Skeletal muscle satellite cell (primary cell): ENCODE results near the gene LIPA.
"Not testable (repeated sequence)": the region's sequence is repeated elsewhere in the genome, so short reads cannot be mapped to it uniquely, and the experiment has no call there.

Experiments used
- H3K27me3 ChIP-seq: 2 replicates; pipeline ENCODE4 v1.7.0; 2013; ENCODE audit warnings: low read length; ENCODE audit not compliant: control insufficient read depth, insufficient read depth
- H3K36me3 ChIP-seq: 2 replicates; pipeline ENCODE4 v1.7.0; 2013; ENCODE audit warnings: mild to moderate bottlenecking, control low read depth, low read length; ENCODE audit not compliant: insufficient read depth
- H3K4me1 ChIP-seq: 2 replicates; pipeline ENCODE4 v1.7.0; 2013; ENCODE audit warnings: low read length; ENCODE audit not compliant: control insufficient read depth, insufficient read depth
- H3K4me2 ChIP-seq: 2 replicates; pipeline ENCODE4 v1.7.0; 2013; ENCODE audit warnings: mild to moderate bottlenecking, low read length
- H3K4me3 ChIP-seq: 2 replicates; pipeline ENCODE4 v1.7.0; 2013; ENCODE audit warnings: low read length
- H3K9ac ChIP-seq: 2 replicates; pipeline ENCODE4 v1.7.0; 2013; ENCODE audit warnings: mild to moderate bottlenecking, low read depth, low read length, moderate library complexity
- H3K9me3 ChIP-seq: replicated peaks from 2 replicates; pipeline ENCODE4 v1.7.0; 2013; ENCODE audit warnings: mild to moderate bottlenecking, control low read depth, low read length

LIPA gene

GRCh38 chr10:89204621-89205185 is 46.9 kb downstream of the LIPA start:
- Histone ChIP-seq H3K4me1 (peaks cover 14% of the 10 kb centered on the region), H3K4me2 (no peak overlapping the region), H3K36me3 (no peaks in the 10 kb centered on the region), H3K27me3 (peaks cover 60% of the 10 kb centered on the region), H3K9me3 (no peaks in the 10 kb centered on the region), H3K9ac (no peak overlapping the region), H3K4me3 (no peak overlapping the region)

- Histone ChIP-seq H3K4me2 (no peak overlapping the region), H3K36me3 (no peaks in the 10 kb centered on the region), H3K27me3 (peaks cover 54% of the 10 kb centered on the region), H3K4me3 (no peak overlapping the region), H3K4me1 (peaks cover 13% of the 10 kb centered on the region), H3K9me3 (no peaks in the 10 kb centered on the region), H3K9ac (no peak overlapping the region)
Measured at GRCh38 chr10:89203237-89203636, 48.3 kb downstream of the LIPA start.

- H3K4me2 ChIP-seq: no peak overlapping the region
- H3K36me3 ChIP-seq: no peaks in the 10 kb centered on the region
- no peaks in the 10 kb centered on the region for H3K9me3 ChIP-seq
- peaks cover 7% of the 10 kb centered on the region for H3K4me1 ChIP-seq
- H3K4me3 ChIP-seq: no peak overlapping the region
- H3K9ac ChIP-seq: no peak overlapping the region
- peaks cover 50% of the 10 kb centered on the region for H3K27me3 ChIP-seq
Measured at GRCh38 chr10:89202033-89202425, 49.5 kb downstream of the LIPA start.

GRCh38 chr10:89201345-89202032 is 50.1 kb downstream of the LIPA start:
- Histone ChIP-seq H3K27me3 (peaks cover 44% of the 10 kb centered on the region), H3K9ac (no peak overlapping the region), H3K9me3 (no peaks in the 10 kb centered on the region), H3K36me3 (no peaks in the 10 kb centered on the region), H3K4me2 (no peak overlapping the region), H3K4me3 (no peak overlapping the region), H3K4me1 (peaks cover 2% of the 10 kb centered on the region)

DNA sequence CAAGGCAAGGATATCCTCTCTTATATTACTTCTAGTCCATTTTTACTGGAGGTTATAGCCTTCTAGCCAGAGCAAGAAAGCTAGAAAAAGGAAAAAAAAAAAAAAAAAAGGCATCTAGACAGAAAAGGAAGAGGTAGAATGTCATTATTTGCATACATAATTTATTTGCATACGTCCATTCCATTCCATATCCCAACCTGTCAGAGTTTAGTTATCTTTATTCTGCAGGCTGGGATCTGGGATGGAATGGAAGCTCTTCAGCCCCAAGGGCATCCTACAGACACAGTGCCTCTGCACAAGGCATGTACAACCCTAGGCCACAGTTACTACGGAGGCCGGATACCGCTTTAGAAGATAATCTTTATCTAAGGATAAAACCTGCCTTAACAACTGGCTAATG is 54.1 kb downstream of the LIPA start:
- Histone ChIP-seq H3K4me3 (no peak overlapping the region), H3K4me2 (no peak overlapping the region), H3K27me3 (peaks cover 5% of the 10 kb centered on the region), H3K4me1 (no peaks in the 10 kb centered on the region), H3K36me3 (no peaks in the 10 kb centered on the region), H3K9me3 (no peaks in the 10 kb centered on the region), H3K9ac (no peak overlapping the region)

GRCh38 chr10:89191301-89191700 is 60.3 kb downstream of the LIPA start:
- not testable (repeated sequence) for H3K36me3 ChIP-seq

DNA sequence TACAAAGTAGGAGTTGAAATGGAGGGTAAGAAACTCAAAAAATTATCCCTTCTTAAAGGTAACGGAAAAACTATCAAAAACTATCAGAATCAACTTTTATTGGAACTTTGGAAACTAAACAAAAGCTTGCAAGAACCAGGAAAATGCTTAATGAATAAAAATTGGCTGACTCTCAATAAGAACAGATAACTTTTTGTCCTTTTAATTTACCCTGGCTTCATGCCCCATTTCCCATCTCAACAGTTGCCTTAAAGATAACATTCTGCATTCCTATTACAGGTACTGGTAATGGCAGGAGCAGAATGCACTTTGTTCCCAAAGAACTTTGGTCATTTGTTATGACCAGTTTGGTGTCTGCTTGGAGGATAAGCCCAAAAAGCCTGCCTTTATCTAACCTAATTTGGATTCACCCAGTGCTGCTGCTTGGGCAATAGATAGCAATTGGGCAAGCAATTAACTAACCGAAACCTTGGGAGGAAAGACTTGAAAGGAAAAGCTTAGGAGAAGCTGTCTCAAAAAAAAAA is 62.3 kb downstream of the LIPA start:
- H3K4me2 ChIP-seq: no peak overlapping the region

More at GRCh38 chr10:89191301-89191700, 60.3 kb downstream of the LIPA start:
- H3K27me3 ChIP-seq, H3K4me2 ChIP-seq, H3K9ac ChIP-seq, H3K4me3 ChIP-seq, H3K4me1 ChIP-seq, H3K9me3 ChIP-seq: not testable (repeated sequence)

GRCh38 chr10:89185658-89186057 is 65.9 kb downstream of the LIPA start:
- Histone ChIP-seq H3K4me2 (no peak overlapping the region), H3K27me3 (peaks cover 8% of the 10 kb centered on the region), H3K36me3 (no peaks in the 10 kb centered on the region), H3K4me1 (peaks cover 2% of the 10 kb centered on the region), H3K9me3 (no peaks in the 10 kb centered on the region), H3K9ac (no peak overlapping the region), H3K4me3 (no peak overlapping the region)

More for the DNA sequence above, 62.3 kb downstream of the LIPA start:
- Histone ChIP-seq H3K9ac (no peak overlapping the region), H3K4me3 (no peak overlapping the region), H3K36me3 (no peaks in the 10 kb centered on the region), H3K4me1 (no peaks in the 10 kb centered on the region), H3K27me3 (peaks cover 4% of the 10 kb centered on the region), H3K9me3 (no peaks in the 10 kb centered on the region)

DNA sequence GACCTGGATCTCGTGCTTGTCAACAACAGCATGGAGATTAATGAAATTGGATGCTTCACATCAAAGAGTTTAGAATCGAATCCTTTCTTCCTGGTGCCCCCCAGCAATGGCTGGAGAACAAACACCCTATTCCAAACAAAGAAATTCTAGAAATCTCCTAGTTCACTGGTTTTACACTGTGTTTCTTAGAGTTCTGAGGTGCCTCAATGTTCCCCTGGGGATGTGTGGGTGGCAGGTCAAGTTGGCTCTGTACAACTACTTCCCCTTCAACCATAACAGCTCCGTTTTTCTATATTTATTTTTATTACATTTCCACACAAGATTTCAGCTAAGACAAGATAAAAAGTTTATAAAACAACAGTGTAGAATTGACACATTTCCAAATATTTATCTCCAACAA is 66.9 kb downstream of the LIPA start:
- Histone ChIP-seq H3K4me2 (no peak overlapping the region), H3K36me3 (no peaks in the 10 kb centered on the region), H3K4me1 (peaks cover 2% of the 10 kb centered on the region), H3K9ac (no peak overlapping the region), H3K9me3 (no peaks in the 10 kb centered on the region), H3K4me3 (no peak overlapping the region), H3K27me3 (peaks cover 8% of the 10 kb centered on the region)

DNA sequence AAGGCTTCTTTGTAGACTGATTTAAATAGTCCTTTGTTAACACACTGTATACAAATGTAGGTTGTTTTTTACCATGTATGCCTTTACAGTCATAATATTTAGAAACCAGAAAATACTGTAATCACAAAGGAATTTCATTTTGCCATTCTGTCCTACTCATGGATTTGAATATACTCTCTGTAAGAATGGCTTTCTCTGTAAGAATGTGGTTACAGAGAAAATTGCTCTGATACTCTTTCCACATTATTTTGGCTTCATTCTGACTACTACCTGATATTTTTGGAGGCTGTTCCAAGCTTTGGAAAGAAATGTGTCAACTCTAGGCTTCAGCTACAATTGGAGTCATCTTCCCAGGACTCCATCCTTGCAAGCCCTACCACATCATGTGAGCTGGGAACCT is 68.0 kb downstream of the LIPA start:
- Histone ChIP-seq H3K4me2 (no peak overlapping the region), H3K9ac (no peak overlapping the region), H3K4me1 (peaks cover 2% of the 10 kb centered on the region), H3K9me3 (no peaks in the 10 kb centered on the region), H3K4me3 (no peak overlapping the region), H3K36me3 (no peaks in the 10 kb centered on the region), H3K27me3 (peaks cover 8% of the 10 kb centered on the region)

DNA sequence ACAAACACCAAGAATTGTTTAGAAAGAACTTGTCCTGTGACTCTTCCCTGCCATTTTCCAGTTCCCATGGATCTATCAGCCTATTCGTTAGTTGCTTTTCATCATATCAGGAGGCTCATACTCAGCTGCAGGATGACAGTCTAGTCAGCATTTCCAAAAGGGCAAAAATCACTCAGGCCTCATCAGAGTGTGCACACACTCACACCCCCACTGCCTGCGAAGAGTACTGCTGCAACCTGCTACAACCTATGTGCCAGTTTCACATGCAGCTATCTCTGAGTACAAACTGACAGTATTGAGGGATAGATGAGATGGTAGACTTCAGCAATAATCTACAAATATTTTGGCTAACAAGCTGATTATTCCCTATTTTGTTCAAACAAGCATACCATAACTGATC is 68.7 kb downstream of the LIPA start:
- H3K27me3 ChIP-seq: peaks cover 8% of the 10 kb centered on the region
- H3K36me3 ChIP-seq: no peaks in the 10 kb centered on the region
- H3K4me2 ChIP-seq: no peak overlapping the region
- H3K9ac ChIP-seq: no peak overlapping the region
- H3K4me1 ChIP-seq: peaks cover 2% of the 10 kb centered on the region
- H3K4me3 ChIP-seq: no peak overlapping the region
- no peaks in the 10 kb centered on the region for H3K9me3 ChIP-seq

DNA sequence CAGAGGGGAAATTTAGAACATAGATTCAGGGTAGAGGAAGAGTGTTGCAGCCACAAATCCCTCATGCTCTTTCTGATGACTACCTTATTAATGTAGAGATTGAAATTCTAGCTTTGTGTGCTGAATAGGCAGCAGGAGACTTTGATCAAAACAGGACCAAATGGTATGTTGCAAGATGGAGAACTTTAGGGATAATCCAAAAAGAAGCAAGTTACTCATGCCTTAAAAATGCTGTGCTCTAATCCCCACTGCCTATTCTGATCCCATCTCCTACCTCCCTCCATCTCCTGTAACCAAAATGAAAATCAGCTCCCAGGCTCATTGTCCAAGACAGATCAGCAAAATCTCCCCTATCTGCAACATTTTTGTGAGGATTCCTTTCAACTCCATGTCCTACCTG is 75.8 kb downstream of the LIPA start:
- no peak overlapping the region for H3K4me3 ChIP-seq
- H3K27me3 ChIP-seq: peaks cover 4% of the 10 kb centered on the region
- no peak overlapping the region for H3K9ac ChIP-seq

More for the DNA sequence above, 75.8 kb downstream of the LIPA start:
- Histone ChIP-seq H3K4me2 (no peak overlapping the region), H3K4me1 (peaks cover 12% of the 10 kb centered on the region), H3K36me3 (no peaks in the 10 kb centered on the region), H3K9me3 (no peaks in the 10 kb centered on the region)
